Upper lobe of left lung (tissue), 6 donors: ENCODE data around the gene MGLL. TPM values are rescaled to one million over a fixed set of nuclear protein-coding genes. Genes with fewer than 3 reads are reported as not detected.

Experiments used
- ATAC-seq, 2 donors: fragments of 200-7000 bp; cut with Tn5 transposase; one replicate each; pipeline ENCODE4 v1.9.1; 2022; ENCODE audit warnings: mild to moderate bottlenecking in 2 of 2, moderate library complexity in 2 of 2; ENCODE audit not compliant: low FRiP score in 2 of 2
- DNase-seq, 2 donors: peaks; one replicate each; pipeline ENCODE4 v3.0.0-alpha.2; 2019 to 2020
- H3K27ac ChIP-seq, 4 donors: fragments of 200-600 bp; sonication (generic); one replicate each; pipeline ENCODE4 v1.5.1; 2016 to 2019
- H3K27me3 ChIP-seq, 4 donors: fragments of 200-600 bp; sonication (generic); one replicate each; pipeline ENCODE4 v1.5.1; 2017 to 2019
- H3K36me3 ChIP-seq, 4 donors: fragments of 200-600 bp; sonication (generic); one replicate each; pipeline ENCODE4 v1.5.1; 2016 to 2019
- H3K4me1 ChIP-seq, 4 donors: fragments of 200-600 bp; sonication (generic); one replicate each; pipeline ENCODE4 v1.5.1; 2018 to 2019
- H3K4me3 ChIP-seq, 4 donors: fragments of 200-600 bp; sonication (generic); one replicate each; pipeline ENCODE4 v1.5.1; 2017 to 2019; ENCODE audit warnings: mild to moderate bottlenecking in 2 of 4, moderate library complexity in 1 of 4
- H3K9me3 ChIP-seq, 4 donors: fragments of 200-600 bp; sonication (generic); one replicate each; pipeline ENCODE4 v1.5.1; 2018 to 2019
- EP300 ChIP-seq, 4 donors: sonication (generic); formaldehyde crosslinking; IDR thresholded peaks; one replicate each; pipeline ENCODE4 v1.5.1; 2017; ENCODE audit warnings: antibody characterized with exemption in 4 of 4, control low read depth in 2 of 4
- POLR2A ChIP-seq, 4 donors: fragments of 450-650 bp; IDR thresholded peaks; one replicate each; pipeline ENCODE4 v1.5.1; 2016 to 2017; ENCODE audit warnings: antibody characterized with exemption in 4 of 4, mild to moderate bottlenecking in 2 of 4
- POLR2AphosphoS5 ChIP-seq, 2 donors: sonication (generic); formaldehyde crosslinking; IDR thresholded peaks; one replicate each; pipeline ENCODE4 v1.5.1; 2017; ENCODE audit warnings: antibody characterized with exemption in 2 of 2
- WGBS, 2 donors: methylation state at CpG; one replicate each; pipeline ENCODE4 v1.1.5; 2017 to 2018; 5-methylcytosine and 5-hydroxymethylcytosine counted together
- total RNA-seq, 6 donors: library from RNA; depleted of rRNA in 4 of 6; stranded (reverse); fragments of >200 nt in 4 of 6; gene quantifications; one replicate each; pipeline versions ENCODE4 v1.1.0 to v1.2.1, GENCODE V29; 2016 to 2021
- TF ChIP-seq, protein P1 (sequence below), 6 experiments: fragments of 450-650 bp in 4 of 6; fragments of 200-600 bp in 2 of 6; sonication (generic) in 2 of 6; IDR thresholded peaks; one replicate each; pipeline ENCODE4 v1.5.1; 2016 to 2019; ENCODE audit warnings: antibody characterized with exemption in 6 of 6
- donor health status: DM: no; HTN: no; CAD: no; lungs with moderate emphysema.
- donor health status: DM: no; HTN: yes; CAD: no; lungs with severe emphysema.

MGLL gene
- total RNA-seq, 6 donors from 2014 or later, result 128 to 253 (median 190) TPM

GRCh38 chr3:127817406-127817841 lies 4.9 kb downstream of the MGLL start:
- peak; percentile 71 to 75 for ATAC-seq

DNA sequence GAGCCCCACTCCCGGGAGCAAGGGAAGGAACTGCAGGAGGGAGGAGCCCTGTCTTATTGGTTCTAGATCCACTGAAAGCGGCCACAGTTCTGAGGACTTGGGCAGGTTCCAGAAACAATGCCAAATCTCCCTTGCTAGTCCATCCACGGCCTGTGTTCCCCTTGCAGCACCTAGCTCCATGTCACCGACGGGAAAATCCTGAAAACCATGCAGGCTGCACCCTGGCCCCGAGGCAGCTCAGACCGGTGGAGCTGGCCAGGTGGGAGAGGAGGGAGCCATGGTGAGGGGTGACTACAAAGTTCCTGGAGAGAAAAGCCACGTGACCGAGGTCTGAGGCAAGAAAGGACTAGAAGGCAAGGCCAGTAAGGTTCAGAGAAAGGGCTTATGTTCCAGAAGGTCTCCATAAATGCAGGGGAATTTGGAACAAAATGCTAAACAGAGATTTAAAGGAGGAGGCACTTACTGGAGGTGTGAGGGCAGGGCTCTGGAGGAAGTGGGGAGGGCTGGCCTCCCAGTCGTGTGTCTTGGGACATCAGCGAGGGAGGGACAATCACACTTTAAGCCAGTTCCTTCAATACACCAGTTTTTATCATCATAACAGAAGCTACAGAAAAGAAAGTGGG lies 5.4 kb downstream of the MGLL start:
- peaks cover 0 to 12% (median 6%) of the 10 kb centered on the region in 4 donors for H3K36me3 ChIP-seq
- peak overlapping the region; percentile 80 to 86 (median 84) for H3K27ac ChIP-seq
- peak; percentile 45 to 61 for DNase-seq
- ATAC-seq, result peak in 1 of 2 donors; percentile 3
- peaks cover 48 to 73% (median 56%) of the 10 kb centered on the region in 4 donors for H3K4me1 ChIP-seq
- H3K9me3 ChIP-seq, result no peaks in the 10 kb centered on the region
- TF ChIP-seq POLR2AphosphoS5 (IDR thresholded peaks at IDR 0.05), result no peak
- TF ChIP-seq, protein P1, sequence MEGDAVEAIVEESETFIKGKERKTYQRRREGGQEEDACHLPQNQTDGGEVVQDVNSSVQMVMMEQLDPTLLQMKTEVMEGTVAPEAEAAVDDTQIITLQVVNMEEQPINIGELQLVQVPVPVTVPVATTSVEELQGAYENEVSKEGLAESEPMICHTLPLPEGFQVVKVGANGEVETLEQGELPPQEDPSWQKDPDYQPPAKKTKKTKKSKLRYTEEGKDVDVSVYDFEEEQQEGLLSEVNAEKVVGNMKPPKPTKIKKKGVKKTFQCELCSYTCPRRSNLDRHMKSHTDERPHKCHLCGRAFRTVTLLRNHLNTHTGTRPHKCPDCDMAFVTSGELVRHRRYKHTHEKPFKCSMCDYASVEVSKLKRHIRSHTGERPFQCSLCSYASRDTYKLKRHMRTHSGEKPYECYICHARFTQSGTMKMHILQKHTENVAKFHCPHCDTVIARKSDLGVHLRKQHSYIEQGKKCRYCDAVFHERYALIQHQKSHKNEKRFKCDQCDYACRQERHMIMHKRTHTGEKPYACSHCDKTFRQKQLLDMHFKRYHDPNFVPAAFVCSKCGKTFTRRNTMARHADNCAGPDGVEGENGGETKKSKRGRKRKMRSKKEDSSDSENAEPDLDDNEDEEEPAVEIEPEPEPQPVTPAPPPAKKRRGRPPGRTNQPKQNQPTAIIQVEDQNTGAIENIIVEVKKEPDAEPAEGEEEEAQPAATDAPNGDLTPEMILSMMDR (IDR thresholded peaks at IDR 0.05), result no peak
- TF ChIP-seq EP300 (IDR thresholded peaks at IDR 0.05), result no peak
- no peak for TF ChIP-seq POLR2A (IDR thresholded peaks at IDR 0.05)
- no peak overlapping the region for H3K4me3 ChIP-seq
- WGBS, 2 donors, result 59 to 71% methylated on average over 11 of the region's 11 CpGs
- H3K27me3 ChIP-seq, result no peaks in the 10 kb centered on the region

More at GRCh38 chr3:127817406-127817841, 4.9 kb downstream of the MGLL start:
- H3K9me3 ChIP-seq, result no peaks in the 10 kb centered on the region
- TF ChIP-seq POLR2A (IDR thresholded peaks at IDR 0.05) (no peak), POLR2AphosphoS5 (IDR thresholded peaks at IDR 0.05) (peak; percentile 27 to 78), EP300 (IDR thresholded peaks at IDR 0.05) (peak in 3 of 4 donors; percentile 82 to 97 (median 82))
- TF ChIP-seq, protein P1 (IDR thresholded peaks at IDR 0.05), result no peak
- peaks cover 49 to 75% (median 59%) of the 10 kb centered on the region in 4 donors for H3K4me1 ChIP-seq
- no peak overlapping the region for H3K4me3 ChIP-seq
- H3K36me3 ChIP-seq, result peaks cover 0 to 7% (median 4%) of the 10 kb centered on the region in 4 donors
- WGBS, 2 donors, result 34 to 55% methylated on average over 5 of the region's 5 CpGs
- H3K27me3 ChIP-seq, result no peaks in the 10 kb centered on the region
- DNase-seq, result peak in 1 of 2 donors; percentile 66
- peak overlapping the region; percentile 80 to 86 (median 84) for H3K27ac ChIP-seq

GRCh38 chr3:127815641-127816605 lies 6.4 kb downstream of the MGLL start:
- DNase-seq (peak in 1 of 2 donors; percentile 77), ATAC-seq (peak in 1 of 2 donors; percentile 13)
- H3K9me3 ChIP-seq, result no peaks in the 10 kb centered on the region
- H3K27ac ChIP-seq, result peak overlapping the region; percentile 80 to 86 (median 84)
- TF ChIP-seq, protein P1 (IDR thresholded peaks at IDR 0.05), result no peak
- TF ChIP-seq EP300 (IDR thresholded peaks at IDR 0.05), result peak in 2 of 4 donors; percentile 17 to 82
- TF ChIP-seq POLR2AphosphoS5 (IDR thresholded peaks at IDR 0.05), result peak in 1 of 2 donors; percentile 26
- TF ChIP-seq POLR2A (IDR thresholded peaks at IDR 0.05), result no peak
- H3K4me1 ChIP-seq, result peaks cover 40 to 63% (median 47%) of the 10 kb centered on the region in 4 donors
- 76 to 87% methylated on average over 23 of the region's 23 CpGs for WGBS, 2 donors
- H3K36me3 ChIP-seq, result peaks cover 0 to 17% (median 7%) of the 10 kb centered on the region in 4 donors
- H3K27me3 ChIP-seq, result no peaks in the 10 kb centered on the region
- H3K4me3 ChIP-seq, result no peak overlapping the region

- Histone ChIP-seq H3K36me3 (peaks cover 0 to 17% (median 7%) of the 10 kb centered on the region in 4 donors), H3K27ac (peak overlapping the region in 3 of 4 donors; percentile 11 to 86 (median 83)), H3K4me3 (no peak overlapping the region), H3K4me1 (peaks cover 31 to 54% (median 38%) of the 10 kb centered on the region in 4 donors), H3K9me3 (no peaks in the 10 kb centered on the region), H3K27me3 (no peaks in the 10 kb centered on the region)
- ATAC-seq (no peak), DNase-seq (no peak)
- WGBS, 2 donors, result 73 to 80% methylated on average over 7 of the region's 7 CpGs
- TF ChIP-seq POLR2A (IDR thresholded peaks at IDR 0.05), result no peak
Measured at GRCh38 chr3:127815001-127815400, 7.3 kb downstream of the MGLL start.

GRCh38 chr3:127814325-127814781 lies 8.0 kb downstream of the MGLL start:
- no peak for TF ChIP-seq POLR2A (IDR thresholded peaks at IDR 0.05)
- TF ChIP-seq POLR2AphosphoS5 (IDR thresholded peaks at IDR 0.05), result no peak
- no peak for TF ChIP-seq EP300 (IDR thresholded peaks at IDR 0.05)
- TF ChIP-seq, protein P1 (IDR thresholded peaks at IDR 0.05), result no peak
- 49 to 65% methylated on average over 2 of the region's 2 CpGs for WGBS, 2 donors
- no peak overlapping the region for H3K27ac ChIP-seq
- DNase-seq (no peak), ATAC-seq (no peak)
- no peak overlapping the region for H3K4me3 ChIP-seq
- H3K9me3 ChIP-seq, result no peaks in the 10 kb centered on the region
- H3K4me1 ChIP-seq, result peaks cover 25 to 47% (median 34%) of the 10 kb centered on the region in 4 donors
- no peaks in the 10 kb centered on the region for H3K27me3 ChIP-seq
- peaks cover 0 to 17% (median 9%) of the 10 kb centered on the region in 4 donors for H3K36me3 ChIP-seq
